ENCODE results near the gene CARNS1.

GRCh38 chr11:67464411-67465188, 49.1 kb downstream of the CARNS1 start:
- TF ChIP-seq CTCF (conservative IDR thresholded peaks at IDR 0.05 in 1 of 2, IDR thresholded peaks at IDR 0.05 in 1 of 2; ENCODE audit: low read depth in 1 of 2, low read length in 2 of 2) (no peak), EZH2 (IDR thresholded peaks at IDR 0.05; ENCODE audit: low read length, missing control alignments) (no peak)

Measured in fibroblast of lung (primary cell).